SK-N-SH treated with all-trans-retinoic acid at 6 μM for 48 hours (cell line): ENCODE measurements around the gene SH3PXD2A.
A peak's percentile ranks its signal among the peaks of the same experiment; 100 is the strongest.

ENCODE experiments used
- ATAC-seq: fragments of 200-7000 bp; cut with Tn5 transposase; 3 replicates; pipeline ENCODE4 v1.9.1; 2020; ENCODE audit warnings: mild to moderate bottlenecking, moderate library complexity
- ARNTL ChIP-seq: fragments of 450-650 bp; formaldehyde crosslinking; IDR thresholded peaks from 2 replicates; pipeline ENCODE4 v1.5.0; 2020; ENCODE audit warnings: low read depth, mild to moderate bottlenecking, moderate library complexity, borderline replicate concordance
- BACH2 ChIP-seq: fragments of 250-450 bp; sonication (Bioruptor Pico); IDR thresholded peaks from 2 replicates; pipeline ENCODE4 v1.9.0; 2021; ENCODE audit warnings: mild to moderate bottlenecking, borderline replicate concordance
- CREB5 ChIP-seq: fragments of 250-450 bp; sonication (Bioruptor Pico); IDR thresholded peaks from 2 replicates; pipeline ENCODE4 v1.5.1; 2020; ENCODE audit warnings: low read depth, mild to moderate bottlenecking, moderate library complexity
- CSDC2 ChIP-seq: fragments of 250-450 bp; sonication (Bioruptor Pico); IDR thresholded peaks from 2 replicates; pipeline ENCODE4 v1.5.0; 2020; ENCODE audit warnings: mild to moderate bottlenecking, moderate library complexity
- CSRNP3 ChIP-seq: fragments of 250-450 bp; sonication (Bioruptor Pico); IDR thresholded peaks from 2 replicates; pipeline ENCODE4 v1.5.1; 2021; ENCODE audit warnings: mild to moderate bottlenecking, moderate library complexity
- ESRRG ChIP-seq: fragments of 250-450 bp; sonication (Bioruptor Pico); IDR thresholded peaks from 2 replicates; pipeline ENCODE4 v1.6.1; 2021; ENCODE audit warnings: mild to moderate bottlenecking
- GLIS3 ChIP-seq: fragments of 250-450 bp; sonication (Bioruptor Pico); IDR thresholded peaks from 2 replicates; pipeline ENCODE4 v1.5.0; 2020; ENCODE audit warnings: mild to moderate bottlenecking, moderate library complexity
- ISL1 ChIP-seq: fragments of 250-450 bp; sonication (Bioruptor Pico); IDR thresholded peaks from 2 replicates; pipeline ENCODE4 v2.1.2; 2022; ENCODE audit warnings: mild to moderate bottlenecking, moderate library complexity
- OSR1 ChIP-seq: fragments of 250-450 bp; sonication (Bioruptor Pico); IDR thresholded peaks from 2 replicates; pipeline ENCODE4 v1.8.0; 2022; ENCODE audit warnings: moderate library complexity, mild to moderate bottlenecking, inconsistent platforms
- PPARA ChIP-seq: fragments of 250-450 bp; sonication (Bioruptor Pico); IDR thresholded peaks from 2 replicates; pipeline ENCODE4 v1.5.0; 2020; ENCODE audit warnings: mild to moderate bottlenecking, borderline replicate concordance
- RARB ChIP-seq: fragments of 250-450 bp; sonication (Bioruptor Pico); IDR thresholded peaks from 2 replicates; pipeline ENCODE4 v1.8.0; 2021; ENCODE audit warnings: mild to moderate bottlenecking, moderate library complexity
- TOX ChIP-seq: fragments of 250-450 bp; sonication (Bioruptor Pico); IDR thresholded peaks from 2 replicates; pipeline ENCODE4 v1.8.0; 2021; ENCODE audit warnings: mild to moderate bottlenecking, moderate library complexity, borderline replicate concordance
- ZC3H10 ChIP-seq: fragments of 250-450 bp; sonication (Bioruptor Pico); IDR thresholded peaks from 2 replicates; pipeline ENCODE4 v1.5.1; 2021; ENCODE audit warnings: mild to moderate bottlenecking, moderate library complexity
- ZFP3 ChIP-seq: fragments of 250-450 bp; sonication (Bioruptor Pico); IDR thresholded peaks from 2 replicates; pipeline ENCODE4 v1.5.0; 2020; ENCODE audit warnings: mild to moderate bottlenecking, moderate library complexity
- ZNF70 ChIP-seq: fragments of 450-650 bp; formaldehyde crosslinking; IDR thresholded peaks from 2 replicates; pipeline ENCODE4 v1.5.0; 2020; ENCODE audit warnings: mild to moderate bottlenecking, moderate library complexity
- ZNF8 ChIP-seq: fragments of 450-650 bp; formaldehyde crosslinking; IDR thresholded peaks from 2 replicates; pipeline ENCODE4 v1.5.0; 2020; ENCODE audit warnings: mild to moderate bottlenecking, moderate library complexity
- TF ChIP-seq, protein P1 (sequence below): fragments of 250-450 bp; sonication (Bioruptor Pico); IDR thresholded peaks from 2 replicates; pipeline ENCODE4 v1.8.0; 2020; ENCODE audit warnings: mild to moderate bottlenecking, moderate library complexity, borderline replicate concordance
- TF ChIP-seq, protein P2 (sequence below): fragments of 250-450 bp; sonication (Bioruptor Pico); IDR thresholded peaks from 2 replicates; pipeline ENCODE4 v1.5.0; 2020; ENCODE audit warnings: mild to moderate bottlenecking, moderate library complexity

SH3PXD2A gene

GRCh38 chr10:103781329-103782061 lies 73.9 kb downstream of the SH3PXD2A start (continued):
- TF ChIP-seq, protein P1, sequence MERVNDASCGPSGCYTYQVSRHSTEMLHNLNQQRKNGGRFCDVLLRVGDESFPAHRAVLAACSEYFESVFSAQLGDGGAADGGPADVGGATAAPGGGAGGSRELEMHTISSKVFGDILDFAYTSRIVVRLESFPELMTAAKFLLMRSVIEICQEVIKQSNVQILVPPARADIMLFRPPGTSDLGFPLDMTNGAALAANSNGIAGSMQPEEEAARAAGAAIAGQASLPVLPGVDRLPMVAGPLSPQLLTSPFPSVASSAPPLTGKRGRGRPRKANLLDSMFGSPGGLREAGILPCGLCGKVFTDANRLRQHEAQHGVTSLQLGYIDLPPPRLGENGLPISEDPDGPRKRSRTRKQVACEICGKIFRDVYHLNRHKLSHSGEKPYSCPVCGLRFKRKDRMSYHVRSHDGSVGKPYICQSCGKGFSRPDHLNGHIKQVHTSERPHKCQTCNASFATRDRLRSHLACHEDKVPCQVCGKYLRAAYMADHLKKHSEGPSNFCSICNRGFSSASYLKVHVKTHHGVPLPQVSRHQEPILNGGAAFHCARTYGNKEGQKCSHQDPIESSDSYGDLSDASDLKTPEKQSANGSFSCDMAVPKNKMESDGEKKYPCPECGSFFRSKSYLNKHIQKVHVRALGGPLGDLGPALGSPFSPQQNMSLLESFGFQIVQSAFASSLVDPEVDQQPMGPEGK (CRISPR knock-in tag) = no peak
- no peak for TF ChIP-seq ZFP3

DNA sequence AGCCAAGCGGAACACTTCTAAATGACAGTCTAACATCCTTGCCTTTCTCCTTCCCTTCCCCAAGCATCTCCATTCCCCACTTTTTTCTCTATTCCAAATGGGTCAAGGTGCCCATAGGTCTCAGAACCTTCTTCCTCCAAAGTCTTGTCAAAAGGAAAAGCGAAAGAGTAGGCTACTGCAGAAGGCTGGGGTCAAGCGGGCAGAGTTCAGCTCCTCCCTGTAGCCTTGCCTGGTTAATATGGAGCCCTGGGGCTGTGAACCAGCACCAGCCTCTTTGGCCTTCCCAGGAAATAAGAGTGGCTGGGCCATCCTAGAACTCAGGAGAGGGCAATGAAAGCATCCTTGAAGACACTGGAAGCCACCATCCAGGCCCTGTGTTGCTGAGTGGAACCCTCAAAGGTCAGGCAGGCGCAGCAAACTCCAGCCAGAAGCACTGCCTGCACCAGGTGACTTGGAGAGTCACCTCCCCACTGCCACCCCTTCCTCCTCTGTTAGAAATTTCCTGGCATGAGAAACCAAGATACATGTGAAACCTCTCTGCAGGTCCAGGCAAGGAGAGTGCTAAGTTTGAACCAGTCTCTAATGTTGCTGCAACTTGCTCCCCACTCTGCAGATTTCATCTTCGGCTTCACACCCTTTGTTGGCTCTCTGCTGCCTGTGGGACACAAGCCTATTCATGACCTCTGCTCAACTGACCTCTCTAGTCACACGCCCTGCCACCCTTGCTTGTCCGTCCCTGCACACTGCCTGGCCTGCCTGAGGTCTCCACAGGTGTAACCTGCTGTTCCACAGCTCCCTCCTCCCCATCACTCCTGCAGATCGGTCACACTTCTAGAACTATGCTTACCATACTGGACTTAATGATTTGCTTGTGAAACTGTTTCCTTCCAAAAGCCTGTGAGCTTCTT lies 74.9 kb downstream of the SH3PXD2A start:
- ATAC-seq = no peak
- no peak for TF ChIP-seq CSDC2 (CRISPR knock-in tag)
- no peak for TF ChIP-seq GLIS3
- TF ChIP-seq CREB5 (CRISPR knock-in tag) = no peak
- TF ChIP-seq, protein P2, sequence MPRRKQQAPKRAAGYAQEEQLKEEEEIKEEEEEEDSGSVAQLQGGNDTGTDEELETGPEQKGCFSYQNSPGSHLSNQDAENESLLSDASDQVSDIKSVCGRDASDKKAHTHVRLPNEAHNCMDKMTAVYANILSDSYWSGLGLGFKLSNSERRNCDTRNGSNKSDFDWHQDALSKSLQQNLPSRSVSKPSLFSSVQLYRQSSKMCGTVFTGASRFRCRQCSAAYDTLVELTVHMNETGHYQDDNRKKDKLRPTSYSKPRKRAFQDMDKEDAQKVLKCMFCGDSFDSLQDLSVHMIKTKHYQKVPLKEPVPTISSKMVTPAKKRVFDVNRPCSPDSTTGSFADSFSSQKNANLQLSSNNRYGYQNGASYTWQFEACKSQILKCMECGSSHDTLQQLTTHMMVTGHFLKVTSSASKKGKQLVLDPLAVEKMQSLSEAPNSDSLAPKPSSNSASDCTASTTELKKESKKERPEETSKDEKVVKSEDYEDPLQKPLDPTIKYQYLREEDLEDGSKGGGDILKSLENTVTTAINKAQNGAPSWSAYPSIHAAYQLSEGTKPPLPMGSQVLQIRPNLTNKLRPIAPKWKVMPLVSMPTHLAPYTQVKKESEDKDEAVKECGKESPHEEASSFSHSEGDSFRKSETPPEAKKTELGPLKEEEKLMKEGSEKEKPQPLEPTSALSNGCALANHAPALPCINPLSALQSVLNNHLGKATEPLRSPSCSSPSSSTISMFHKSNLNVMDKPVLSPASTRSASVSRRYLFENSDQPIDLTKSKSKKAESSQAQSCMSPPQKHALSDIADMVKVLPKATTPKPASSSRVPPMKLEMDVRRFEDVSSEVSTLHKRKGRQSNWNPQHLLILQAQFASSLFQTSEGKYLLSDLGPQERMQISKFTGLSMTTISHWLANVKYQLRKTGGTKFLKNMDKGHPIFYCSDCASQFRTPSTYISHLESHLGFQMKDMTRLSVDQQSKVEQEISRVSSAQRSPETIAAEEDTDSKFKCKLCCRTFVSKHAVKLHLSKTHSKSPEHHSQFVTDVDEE (CRISPR knock-in tag) = no peak
- TF ChIP-seq PPARA = no peak
- TF ChIP-seq OSR1 (CRISPR knock-in tag) = no peak
- TF ChIP-seq TOX = no peak
- TF ChIP-seq, all 23 proteins: peak for 0

DNA sequence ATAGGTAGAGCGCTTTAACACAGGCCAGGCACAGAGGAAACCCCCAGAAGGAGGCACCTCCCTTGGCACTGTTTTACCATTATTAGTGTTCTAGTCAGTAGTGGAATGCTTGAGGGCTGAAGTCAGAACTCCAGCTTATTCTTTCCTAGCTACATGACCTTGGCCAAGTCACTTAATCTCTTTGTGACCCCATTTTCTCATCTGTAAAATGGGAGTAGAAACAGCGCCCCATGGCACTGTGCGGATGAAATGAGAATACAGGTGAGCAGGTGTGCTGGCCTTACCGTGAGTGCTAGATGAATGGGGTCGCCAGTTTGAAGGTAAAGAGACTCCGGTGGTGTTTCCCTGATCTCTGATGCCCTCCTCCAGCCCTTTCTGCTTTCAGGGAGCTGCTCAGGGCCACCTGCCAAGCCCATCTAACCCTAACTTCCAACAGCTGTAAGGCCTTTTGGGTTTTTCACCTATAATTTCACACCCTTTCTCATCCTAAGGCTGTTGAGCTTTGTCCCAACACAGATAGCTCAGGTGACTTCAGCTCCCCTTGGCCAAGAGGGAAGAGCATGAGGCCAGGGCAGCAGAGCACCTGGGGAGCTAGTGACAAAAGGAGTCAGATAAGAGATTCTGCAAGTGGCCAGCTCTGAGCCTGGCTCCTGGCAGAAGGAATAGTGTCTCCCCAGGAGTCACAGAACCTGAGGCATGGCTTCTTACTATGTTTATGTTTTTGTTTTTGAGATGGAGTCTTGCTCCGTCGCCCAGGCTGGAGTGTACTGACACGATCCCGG lies 76.8 kb downstream of the SH3PXD2A start:
- TF ChIP-seq RARB (CRISPR knock-in tag) (no peak), ZNF8 (CRISPR knock-in tag) (no peak), ZNF70 (no peak), BACH2 (CRISPR knock-in tag) (no peak), ESRRG (CRISPR knock-in tag) (no peak), ARNTL (no peak), CSRNP3 (CRISPR knock-in tag) (no peak), ZC3H10 (CRISPR knock-in tag) (no peak), ZFP3 (no peak), ISL1 (CRISPR knock-in tag) (no peak)
- ATAC-seq = no peak

- ATAC-seq = no peak
- TF ChIP-seq ISL1 (CRISPR knock-in tag) = peak; percentile 46; the same call in 1 of the 2 replicates
- TF ChIP-seq, protein P2 (CRISPR knock-in tag) = no peak
Observed at GRCh38 chr10:103776878-103777591, 78.3 kb downstream of the SH3PXD2A start.
